WTC11 (cell line): Measurements from ENCODE around the gene GOLGB1.
"Not testable (repeated sequence)": the region's sequence is repeated elsewhere in the genome, so short reads cannot be mapped to it uniquely, and the experiment has no call there.

Experiments
- CREB1 ChIP-seq: sonication (generic); formaldehyde crosslinking; IDR thresholded peaks from 2 replicates; pipeline ENCODE4 v1.8.0; 2023; ENCODE audit warnings: mild to moderate bottlenecking, missing genetic modification reagents
- NR1H2 ChIP-seq: sonication (generic); formaldehyde crosslinking; IDR thresholded peaks from 2 replicates; pipeline ENCODE4 v1.9.0; 2021; ENCODE audit warnings: mild to moderate bottlenecking, moderate library complexity, missing genetic modification reagents

GRCh38 chr3:121782784-121783183 is 33.2 kb upstream of the GOLGB1 start:
- not testable (repeated sequence) for TF ChIP-seq NR1H2, CREB1 (CRISPR knock-in tag)
